ENCODE results near the gene ERVV-1. TPM values are rescaled to one million over a fixed set of nuclear protein-coding genes. Genes with fewer than 3 reads are reported as not detected.

ERVV-1 gene
- total and polyA plus RNA-seq, 7 donors: 0.27 TPM; not detected in 6

DNA sequence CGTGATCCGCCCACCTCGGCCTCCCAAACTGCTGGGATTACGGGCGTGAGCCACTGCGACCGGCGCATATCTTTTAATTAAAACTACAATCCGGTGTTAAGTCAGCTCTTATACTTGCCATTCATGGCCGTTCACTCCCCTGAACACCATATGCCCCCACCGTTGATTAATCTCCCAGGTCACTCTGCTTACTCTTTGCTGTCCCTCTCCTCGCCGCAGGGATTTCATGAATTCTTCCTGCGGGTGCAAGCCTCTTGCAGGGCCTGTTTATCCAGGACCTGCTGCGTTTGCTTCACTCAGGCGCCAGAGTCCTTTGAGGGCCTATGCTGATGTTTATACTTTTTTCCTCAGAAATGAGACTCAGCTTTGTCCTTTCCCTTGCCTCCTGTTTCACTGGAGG lies 31.8 kb downstream of the ERVV-1 start:
- Histone ChIP-seq H3K4me3 (no peak overlapping the region), H3K4me1 (no peaks in the 10 kb centered on the region), H3K27me3 (peaks cover 0 to 13% (median 0%) of the 10 kb centered on the region in 3 donors), H3K27ac (no peak overlapping the region), H3K9me3 (peaks cover 0 to 26% (median 7%) of the 10 kb centered on the region in 4 donors), H3K36me3 (no peaks in the 10 kb centered on the region)
- 86 to 92% methylated on average over 16 of the region's 16 CpGs for WGBS, 2 donors
- intact Hi-C loops (cut with DNase I): no loop called here
- TF ChIP-seq POLR2AphosphoS5 (IDR thresholded peaks at IDR 0.05) (no peak), EP300 (IDR thresholded peaks at IDR 0.05) (no peak), POLR2A (IDR thresholded peaks at IDR 0.05) (no peak)
- TF ChIP-seq, protein P1, sequence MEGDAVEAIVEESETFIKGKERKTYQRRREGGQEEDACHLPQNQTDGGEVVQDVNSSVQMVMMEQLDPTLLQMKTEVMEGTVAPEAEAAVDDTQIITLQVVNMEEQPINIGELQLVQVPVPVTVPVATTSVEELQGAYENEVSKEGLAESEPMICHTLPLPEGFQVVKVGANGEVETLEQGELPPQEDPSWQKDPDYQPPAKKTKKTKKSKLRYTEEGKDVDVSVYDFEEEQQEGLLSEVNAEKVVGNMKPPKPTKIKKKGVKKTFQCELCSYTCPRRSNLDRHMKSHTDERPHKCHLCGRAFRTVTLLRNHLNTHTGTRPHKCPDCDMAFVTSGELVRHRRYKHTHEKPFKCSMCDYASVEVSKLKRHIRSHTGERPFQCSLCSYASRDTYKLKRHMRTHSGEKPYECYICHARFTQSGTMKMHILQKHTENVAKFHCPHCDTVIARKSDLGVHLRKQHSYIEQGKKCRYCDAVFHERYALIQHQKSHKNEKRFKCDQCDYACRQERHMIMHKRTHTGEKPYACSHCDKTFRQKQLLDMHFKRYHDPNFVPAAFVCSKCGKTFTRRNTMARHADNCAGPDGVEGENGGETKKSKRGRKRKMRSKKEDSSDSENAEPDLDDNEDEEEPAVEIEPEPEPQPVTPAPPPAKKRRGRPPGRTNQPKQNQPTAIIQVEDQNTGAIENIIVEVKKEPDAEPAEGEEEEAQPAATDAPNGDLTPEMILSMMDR (IDR thresholded peaks at IDR 0.05): no peak
- DNase-seq: no peak

DNA sequence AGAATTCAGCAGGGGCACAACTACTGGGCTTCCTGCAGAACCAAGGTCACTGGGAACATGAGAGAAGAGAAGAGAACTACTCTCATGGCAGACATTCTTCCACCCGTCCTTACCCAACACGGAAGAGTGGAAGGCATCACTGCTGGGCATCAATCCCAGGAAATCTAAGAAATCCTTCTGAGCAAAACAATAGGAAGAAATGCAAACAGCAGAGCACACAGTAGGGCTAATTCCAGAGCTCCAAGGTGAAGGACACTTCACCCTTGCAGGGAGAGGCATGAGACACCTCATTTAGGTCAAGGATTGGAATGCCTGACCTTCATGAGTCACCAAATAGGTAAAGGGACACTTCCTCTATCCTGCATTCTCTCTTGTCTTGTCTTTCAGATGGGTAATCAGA lies 33.7 kb downstream of the ERVV-1 start:
- no peak for DNase-seq
- no peak overlapping the region for H3K4me3 ChIP-seq
- H3K27ac ChIP-seq: no peak overlapping the region
- WGBS, 2 donors: 87 to 91% methylated on average over 2 of the region's 2 CpGs
- peaks cover 0 to 29% (median 7%) of the 10 kb centered on the region in 4 donors for H3K9me3 ChIP-seq
- TF ChIP-seq POLR2A (IDR thresholded peaks at IDR 0.05) (no peak), EP300 (IDR thresholded peaks at IDR 0.05) (no peak), POLR2AphosphoS5 (IDR thresholded peaks at IDR 0.05) (no peak)
- TF ChIP-seq, protein P1 (IDR thresholded peaks at IDR 0.05): no peak
- intact Hi-C loops (cut with DNase I): no loop called here
- H3K27me3 ChIP-seq: peaks cover 0 to 13% (median 0%) of the 10 kb centered on the region in 3 donors
- H3K4me1 ChIP-seq: no peaks in the 10 kb centered on the region
- no peaks in the 10 kb centered on the region for H3K36me3 ChIP-seq

DNA sequence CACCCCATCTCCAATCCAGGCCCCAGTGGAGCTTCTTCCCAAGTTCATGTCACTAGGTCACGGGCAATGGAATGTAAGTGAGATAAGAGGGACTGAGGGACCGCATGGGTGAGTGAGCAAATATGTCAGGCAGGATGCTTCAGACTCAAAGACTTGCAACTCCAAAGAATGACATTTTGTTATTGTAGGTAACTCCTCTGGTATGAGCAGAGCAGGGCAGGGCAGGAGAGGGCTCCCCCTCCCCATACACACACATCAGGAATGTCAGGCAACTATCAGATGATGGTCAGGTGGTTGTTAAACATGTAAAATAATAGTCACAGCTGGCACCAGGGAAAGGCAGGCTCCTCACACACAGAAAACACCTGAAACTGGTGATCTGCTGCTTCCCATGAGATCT lies 41.4 kb downstream of the ERVV-1 start:
- H3K9me3 ChIP-seq: peaks cover 0 to 41% (median 0%) of the 10 kb centered on the region in 4 donors
- intact Hi-C loops (cut with DNase I): no loop called here
- H3K4me1 ChIP-seq: peaks cover 0 to 9% (median 7%) of the 10 kb centered on the region in 4 donors
- H3K27ac ChIP-seq: no peak overlapping the region
- H3K27me3 ChIP-seq: peaks cover 12 to 29% (median 18%) of the 10 kb centered on the region in 3 donors
- no peak overlapping the region for H3K4me3 ChIP-seq
- WGBS, 2 donors: 39 to 62% methylated on average over 2 of the region's 2 CpGs
- DNase-seq: no peak
- TF ChIP-seq, protein P1 (IDR thresholded peaks at IDR 0.05): no peak
- TF ChIP-seq POLR2AphosphoS5 (IDR thresholded peaks at IDR 0.05) (no peak), EP300 (IDR thresholded peaks at IDR 0.05) (no peak), POLR2A (IDR thresholded peaks at IDR 0.05) (no peak)
- H3K36me3 ChIP-seq: no peaks in the 10 kb centered on the region

DNA sequence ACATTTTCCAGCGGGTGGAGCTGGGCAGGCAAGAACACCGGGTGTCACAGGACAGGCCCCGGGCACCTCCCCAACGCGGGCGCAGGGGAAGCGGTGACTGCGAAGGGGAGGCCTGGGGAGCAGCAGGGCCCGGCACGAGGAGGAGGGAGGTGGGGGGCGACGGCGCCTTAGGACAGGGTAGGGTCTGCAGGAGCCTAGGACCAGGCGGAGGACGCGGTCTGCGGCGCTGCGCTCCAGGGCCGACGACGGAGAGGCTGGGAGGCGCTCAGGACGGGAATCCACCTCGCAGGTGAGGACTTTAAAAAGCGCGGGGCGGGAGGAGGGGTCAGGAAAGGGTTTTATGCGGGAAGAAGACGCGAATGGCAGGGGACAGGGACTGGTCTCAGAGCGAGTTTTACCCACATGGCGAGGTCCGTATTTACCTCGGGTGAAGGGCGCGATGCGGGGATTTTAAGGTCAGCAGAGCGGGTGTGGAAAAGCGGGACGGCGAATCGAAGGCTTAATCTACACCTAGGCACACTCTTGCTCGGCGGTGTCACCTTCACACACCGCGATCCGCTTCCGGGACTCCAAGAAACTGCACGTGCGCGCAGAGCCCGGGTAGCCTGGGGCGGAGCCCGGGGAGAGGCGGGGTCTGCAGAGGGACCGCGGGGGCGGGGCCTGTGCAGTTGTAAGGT lies 44.3 kb downstream of the ERVV-1 start:
- Histone ChIP-seq H3K9me3 (peaks cover 0 to 62% (median 5%) of the 10 kb centered on the region in 4 donors), H3K4me3 (peak overlapping the region in 3 of 4 donors; percentile 11 to 32 (median 31)), H3K36me3 (no peaks in the 10 kb centered on the region), H3K27ac (no peak overlapping the region), H3K27me3 (peaks cover 12 to 29% (median 18%) of the 10 kb centered on the region in 3 donors), H3K4me1 (peaks cover 0 to 9% (median 7%) of the 10 kb centered on the region in 4 donors)
- WGBS, 2 donors: 10 to 35% methylated on average over 59 of the region's 59 CpGs
- DNase-seq: no peak
- TF ChIP-seq POLR2AphosphoS5 (IDR thresholded peaks at IDR 0.05) (no peak), EP300 (IDR thresholded peaks at IDR 0.05) (no peak), POLR2A (IDR thresholded peaks at IDR 0.05) (no peak)
- TF ChIP-seq, protein P1 (IDR thresholded peaks at IDR 0.05): no peak
- intact Hi-C loops (cut with DNase I): no loop called here

Other genes with a start within 250 kb of the ERVV-1 start
- 1 to 10 TPM; 6.8 to 9.4 (median 8.2) TPM for gene ZNF600, start 227.1 kb upstream of the ERVV-1 start, total RNA-seq
- 1 to 10 TPM; 1.8 to 6.5 (median 3.9) TPM for gene ZNF600, start 227.1 kb upstream of the ERVV-1 start, polyA plus RNA-seq
- 1 to 10 TPM; 6.4 to 9.1 (median 7.5) TPM for gene ZNF28, start 192.3 kb upstream of the ERVV-1 start, total RNA-seq
- 1 to 10 TPM; 4.8 to 6.7 (median 6.4) TPM for gene ZNF28, start 192.3 kb upstream of the ERVV-1 start, polyA plus RNA-seq
- gene ZNF468, start 156.3 kb upstream of the ERVV-1 start, total RNA-seq: 10 to 100 TPM in 3 of 4 donors, 1 to 10 TPM in 1; 9.8 to 17.1 (median 11.6) TPM
- 10 to 100 TPM in 2 of 3 donors, 1 to 10 TPM in 1; 6.9 to 15.0 (median 10.2) TPM for gene ZNF468, start 156.3 kb upstream of the ERVV-1 start, polyA plus RNA-seq
- 10 to 100 TPM in 3 of 4 donors, 1 to 10 TPM in 1; 9.0 to 21.8 (median 15.0) TPM for gene ZNF320, start 116.3 kb upstream of the ERVV-1 start, total RNA-seq
- 1 to 10 TPM; 1.4 to 8.5 (median 6.6) TPM for gene ZNF320, start 116.3 kb upstream of the ERVV-1 start, polyA plus RNA-seq
- 1 to 10 TPM; 1.8 to 3.9 (median 3.6) TPM for gene ZNF888, start 90.5 kb upstream of the ERVV-1 start, total RNA-seq
- gene ZNF888, start 90.5 kb upstream of the ERVV-1 start, polyA plus RNA-seq: 1 to 10 TPM; 1.8 to 5.0 (median 4.6) TPM
- gene ZNF816, start 51.0 kb upstream of the ERVV-1 start, total RNA-seq: 1 to 10 TPM; 3.6 to 8.4 (median 6.1) TPM
- 1 to 10 TPM; 4.6 to 7.2 (median 5.4) TPM for gene ZNF816, start 51.0 kb upstream of the ERVV-1 start, polyA plus RNA-seq
- gene ERVV-2, start 30.8 kb downstream of the ERVV-1 start, total RNA-seq: not detected
- gene ERVV-2, start 30.8 kb downstream of the ERVV-1 start, polyA plus RNA-seq: not detected
- 10 to 100 TPM; 20.9 to 70.3 (median 31.8) TPM for gene ZNF160, start 89.5 kb downstream of the ERVV-1 start, total RNA-seq
- 10 to 100 TPM in 1 of 3 donors, 1 to 10 TPM in 2; 3.7 to 18.7 (median 4.2) TPM for gene ZNF160, start 89.5 kb downstream of the ERVV-1 start, polyA plus RNA-seq
- 10 to 100 TPM; 10.7 to 16.9 (median 13.0) TPM for gene ZNF415, start 119.0 kb downstream of the ERVV-1 start, total RNA-seq
- gene ZNF415, start 119.0 kb downstream of the ERVV-1 start, polyA plus RNA-seq: 1 to 10 TPM; 2.5 to 5.4 (median 3.6) TPM
- 10 to 100 TPM in 2 of 4 donors, 1 to 10 TPM in 2; 5.7 to 12.2 (median 8.7) TPM for gene ZNF347, start 145.1 kb downstream of the ERVV-1 start, total RNA-seq
- gene ZNF347, start 145.1 kb downstream of the ERVV-1 start, polyA plus RNA-seq: 1 to 10 TPM; 1.6 to 4.8 (median 3.8) TPM
- gene ZNF665, start 179.4 kb downstream of the ERVV-1 start, total RNA-seq: 10 to 100 TPM in 1 of 4 donors, 1 to 10 TPM in 3; 5.3 to 16.8 (median 6.4) TPM
- gene ZNF665, start 179.4 kb downstream of the ERVV-1 start, polyA plus RNA-seq: 1 to 10 TPM in 2 of 3 donors, under 1 TPM in 1; 0.92 to 3.6 (median 3.6) TPM
- 10 to 100 TPM; 15.8 to 28.5 (median 20.5) TPM for gene ZNF677, start 241.0 kb downstream of the ERVV-1 start, total RNA-seq
- 10 to 100 TPM in 1 of 3 donors, 1 to 10 TPM in 2; 1.8 to 10.2 (median 5.7) TPM for gene ZNF677, start 241.0 kb downstream of the ERVV-1 start, polyA plus RNA-seq
- not detected for gene VN1R2, start 244.4 kb downstream of the ERVV-1 start, total RNA-seq
- not detected for gene VN1R2, start 244.4 kb downstream of the ERVV-1 start, polyA plus RNA-seq